Liver (tissue), 9 donors: ENCODE data around the gene MAPKAPK3. TPM values are rescaled to one million over a fixed set of nuclear protein-coding genes. Genes with fewer than 3 reads are reported as not detected.

Experiments
- DNase-seq: peaks from one replicate; pipeline ENCODE4 v3.0.0-alpha.2; 2017; ENCODE audit warnings: low spot score
- H3K27ac ChIP-seq, 2 donors: one replicate each; pipeline ENCODE4 v1.7.0; 2013; ENCODE audit warnings: inconsistent platforms in 2 of 2, low read length in 2 of 2, control low read depth in 1 of 2, low read depth in 1 of 2, mild to moderate bottlenecking in 1 of 2
- H3K27me3 ChIP-seq, 4 donors: one replicate each; pipeline versions ENCODE4 v1.6.1 to v1.7.0; 2013; ENCODE audit warnings: low read length in 3 of 4, inconsistent platforms in 1 of 4, mild to moderate bottlenecking in 1 of 4, moderate library complexity in 1 of 4; ENCODE audit not compliant: control insufficient read depth in 4 of 4, insufficient read depth in 4 of 4
- H3K36me3 ChIP-seq, 4 donors: one replicate each; pipeline versions ENCODE4 v1.6.1 to v1.7.0; 2013; ENCODE audit warnings: low read length in 3 of 4, mild to moderate bottlenecking in 3 of 4, low read depth in 1 of 4, moderate library complexity in 1 of 4; ENCODE audit not compliant: control insufficient read depth in 4 of 4, insufficient read depth in 3 of 4
- H3K4me1 ChIP-seq, 4 donors: one replicate each; pipeline versions ENCODE4 v1.6.1 to v1.7.0; 2013; ENCODE audit warnings: low read length in 3 of 4, mild to moderate bottlenecking in 3 of 4, moderate library complexity in 1 of 4; ENCODE audit not compliant: control insufficient read depth in 4 of 4, insufficient read depth in 4 of 4
- H3K4me3 ChIP-seq, 3 donors: one replicate each; pipeline versions ENCODE4 v1.6.1 to v1.7.0; 2013; ENCODE audit warnings: low read length in 3 of 3, control low read depth in 1 of 3, low read depth in 1 of 3, mild to moderate bottlenecking in 1 of 3
- H3K9ac ChIP-seq, 2 donors: one replicate each; pipeline ENCODE4 v1.7.0; 2013; ENCODE audit warnings: low read length in 2 of 2, mild to moderate bottlenecking in 2 of 2, moderate library complexity in 2 of 2, control low read depth in 1 of 2, low read depth in 1 of 2
- H3K9me3 ChIP-seq, 4 donors: one replicate each; pipeline versions ENCODE4 v1.6.1 to v1.7.0; 2013; ENCODE audit warnings: low read length in 3 of 4; ENCODE audit not compliant: control insufficient read depth in 4 of 4
- EGR1 ChIP-seq, 2 donors: IDR thresholded peaks; 2 replicates each; pipeline ENCODE4 v1.6.1; 2016 to 2018; ENCODE audit warnings: antibody characterized with exemption in 2 of 2, low read depth in 2 of 2
- FOXA1 ChIP-seq: IDR thresholded peaks from 2 replicates; pipeline ENCODE4 v1.6.1; 2016; ENCODE audit warnings: antibody characterized with exemption
- FOXA2 ChIP-seq: IDR thresholded peaks from 2 replicates; pipeline ENCODE4 v1.6.1; 2016; ENCODE audit warnings: antibody characterized with exemption
- GABPA ChIP-seq, 2 donors: IDR thresholded peaks in 1 of 2; conservative IDR thresholded peaks in 1 of 2; 2 replicates each; pipeline ENCODE4 v1.6.1; 2016; ENCODE audit warnings: antibody characterized with exemption in 2 of 2, mild to moderate bottlenecking in 1 of 2, moderate library complexity in 1 of 2
- HNF4A ChIP-seq, 2 donors: conservative IDR thresholded peaks; 2 replicates each; pipeline ENCODE4 v1.6.1; 2016; ENCODE audit warnings: antibody characterized with exemption in 2 of 2, mild to moderate bottlenecking in 2 of 2
- HNF4G ChIP-seq: IDR thresholded peaks from 2 replicates; pipeline ENCODE4 v1.6.1; 2016; ENCODE audit warnings: antibody characterized with exemption
- JUND ChIP-seq, 2 donors: IDR thresholded peaks; 2 replicates each; pipeline ENCODE4 v1.6.1; 2016; ENCODE audit warnings: antibody characterized with exemption in 2 of 2
- NR2F2 ChIP-seq: IDR thresholded peaks from 2 replicates; pipeline ENCODE4 v1.6.1; 2016; ENCODE audit warnings: antibody characterized with exemption
- RAD21 ChIP-seq, 2 donors: IDR thresholded peaks; 2 replicates each; pipeline ENCODE4 v1.6.1; 2016; ENCODE audit warnings: antibody characterized with exemption in 2 of 2, mild to moderate bottlenecking in 2 of 2
- RXRA ChIP-seq, 2 donors: IDR thresholded peaks; 2 replicates each; pipeline ENCODE4 v1.6.1; 2017 to 2018; ENCODE audit warnings: antibody characterized with exemption in 2 of 2, mild to moderate bottlenecking in 1 of 2
- SP1 ChIP-seq: IDR thresholded peaks from 2 replicates; pipeline ENCODE4 v1.6.1; 2018; ENCODE audit warnings: antibody characterized with exemption, mild to moderate bottlenecking
- TAF1 ChIP-seq: conservative IDR thresholded peaks from 2 replicates; pipeline ENCODE4 v1.6.1; 2016; ENCODE audit warnings: antibody characterized with exemption, mild to moderate bottlenecking
- YY1 ChIP-seq: IDR thresholded peaks from 2 replicates; pipeline ENCODE4 v1.6.1; 2016; ENCODE audit warnings: antibody characterized with exemption, mild to moderate bottlenecking
- WGBS: extraction: QIAGEN DNeasy Blood & Tissue Kit; methylation state at CpG from one replicate; pipeline ENCODE4 v1.1.7; 2013; 5-methylcytosine and 5-hydroxymethylcytosine counted together
- polyA plus RNA-seq, 2 donors: library from polyadenylated mRNA; stranded (reverse) in 1 of 2; unstranded in 1 of 2; fragments of 200-250 nt in 1 of 2; fragments of >200 nt in 1 of 2; fragmentation: Nextera tagmentation in 1 of 2; extraction: Ambion mirVana in 1 of 2; gene quantifications; one replicate each; pipeline versions ENCODE4 v1.2.1 to v1.2.3, GENCODE V29; 2013 to 2015
- total RNA-seq, 2 donors: library from RNA; depleted of rRNA; stranded (reverse); fragments of >200 nt; gene quantifications; one replicate each; pipeline ENCODE4 v1.2.3, GENCODE V29; 2014
- TF ChIP-seq, protein P1 (sequence below): IDR thresholded peaks from 2 replicates; pipeline ENCODE4 v1.6.1; 2016; ENCODE audit warnings: antibody characterized with exemption
- TF ChIP-seq, protein P2 (sequence below): IDR thresholded peaks from 2 replicates; pipeline ENCODE4 v1.6.1; 2016; ENCODE audit warnings: antibody characterized with exemption
- TF ChIP-seq, protein P3 (sequence below): IDR thresholded peaks from 2 replicates; pipeline ENCODE4 v1.6.1; 2016; ENCODE audit warnings: antibody characterized with exemption
- TF ChIP-seq, protein P4 (sequence below): fragments of 150-350 bp; IDR thresholded peaks from 2 replicates; pipeline ENCODE4 v1.5.1; 2017; ENCODE audit warnings: improper control_type of control experiment, low read depth, low read length; ENCODE audit not compliant: missing input control
- TF ChIP-seq, protein P5 (sequence below): IDR thresholded peaks from 2 replicates; pipeline ENCODE4 v1.6.1; 2016; ENCODE audit warnings: antibody characterized with exemption, mild to moderate bottlenecking
- donor health status: healthy.
- donor health status: healthy.
- donor health status: healthy.
- donor health status: healthy.
- donor health status: healthy.

MAPKAPK3 gene
- total and polyA plus RNA-seq, 4 donors, result 13.9 to 32.9 (median 19.0) TPM

DNA sequence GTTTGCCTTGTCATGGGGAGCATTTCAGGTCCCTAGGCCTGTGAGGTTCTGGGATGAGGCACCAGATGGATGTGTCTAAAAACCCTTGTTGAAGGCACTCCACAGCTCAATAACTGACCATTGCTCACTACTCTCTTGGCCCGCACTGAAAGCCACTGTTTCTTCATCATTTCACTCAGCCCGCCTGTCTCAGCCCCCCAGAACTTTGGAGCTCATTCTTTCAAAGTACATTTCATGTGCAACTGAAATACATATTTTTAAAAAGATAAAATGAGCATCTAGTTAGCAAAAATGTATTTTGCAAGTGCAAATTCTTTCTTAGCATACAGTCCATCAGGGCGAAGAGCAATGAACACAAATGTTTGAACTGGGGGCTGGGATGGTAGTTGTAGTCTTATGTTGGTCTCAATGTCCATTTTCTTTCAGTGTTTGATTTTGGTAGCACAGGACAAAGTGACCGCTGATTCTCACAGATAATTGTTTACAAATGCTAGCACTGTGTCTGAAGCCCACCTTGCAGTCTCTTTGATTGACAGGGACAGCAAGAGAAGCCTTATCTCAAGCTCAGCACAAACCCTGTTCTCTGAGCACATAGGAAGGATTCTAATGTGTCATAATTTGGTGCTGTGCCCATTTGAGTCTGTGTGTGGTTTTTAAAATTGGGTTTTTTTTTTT lies 28.1 kb upstream of the MAPKAPK3 start:
- peak overlapping the region; percentile 36 to 47 for H3K9ac ChIP-seq
- no peaks in the 10 kb centered on the region for H3K9me3 ChIP-seq
- no peak overlapping the region for H3K4me3 ChIP-seq
- H3K4me1 ChIP-seq, result peaks cover 41 to 88% (median 82%) of the 10 kb centered on the region in 4 donors
- no peak for TF ChIP-seq TAF1
- no peak for TF ChIP-seq GABPA (IDR thresholded peaks at IDR 0.05 in 1 of 2, conservative IDR thresholded peaks at IDR 0.05 in 1 of 2)
- TF ChIP-seq EGR1 (IDR thresholded peaks at IDR 0.05; ENCODE audit: low read depth in 2 of 2), result no peak
- peak; percentile 91 for TF ChIP-seq SP1
- TF ChIP-seq, protein P1, sequence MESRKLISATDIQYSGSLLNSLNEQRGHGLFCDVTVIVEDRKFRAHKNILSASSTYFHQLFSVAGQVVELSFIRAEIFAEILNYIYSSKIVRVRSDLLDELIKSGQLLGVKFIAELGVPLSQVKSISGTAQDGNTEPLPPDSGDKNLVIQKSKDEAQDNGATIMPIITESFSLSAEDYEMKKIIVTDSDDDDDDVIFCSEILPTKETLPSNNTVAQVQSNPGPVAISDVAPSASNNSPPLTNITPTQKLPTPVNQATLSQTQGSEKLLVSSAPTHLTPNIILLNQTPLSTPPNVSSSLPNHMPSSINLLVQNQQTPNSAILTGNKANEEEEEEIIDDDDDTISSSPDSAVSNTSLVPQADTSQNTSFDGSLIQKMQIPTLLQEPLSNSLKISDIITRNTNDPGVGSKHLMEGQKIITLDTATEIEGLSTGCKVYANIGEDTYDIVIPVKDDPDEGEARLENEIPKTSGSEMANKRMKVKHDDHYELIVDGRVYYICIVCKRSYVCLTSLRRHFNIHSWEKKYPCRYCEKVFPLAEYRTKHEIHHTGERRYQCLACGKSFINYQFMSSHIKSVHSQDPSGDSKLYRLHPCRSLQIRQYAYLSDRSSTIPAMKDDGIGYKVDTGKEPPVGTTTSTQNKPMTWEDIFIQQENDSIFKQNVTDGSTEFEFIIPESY, result peak; percentile 38
- peak; percentile 42 to 79 for TF ChIP-seq RXRA (IDR thresholded peaks at IDR 0.05)
- TF ChIP-seq, protein P2, sequence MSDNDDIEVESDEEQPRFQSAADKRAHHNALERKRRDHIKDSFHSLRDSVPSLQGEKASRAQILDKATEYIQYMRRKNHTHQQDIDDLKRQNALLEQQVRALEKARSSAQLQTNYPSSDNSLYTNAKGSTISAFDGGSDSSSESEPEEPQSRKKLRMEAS, result peak; percentile 51
- peak; percentile 81 for TF ChIP-seq YY1
- no peak for TF ChIP-seq NR2F2
- peak in 1 of 2 donors; percentile 46 for TF ChIP-seq RAD21 (IDR thresholded peaks at IDR 0.05)
- peak; percentile 90 to 92 for TF ChIP-seq HNF4A (conservative IDR thresholded peaks at IDR 0.05)
- peak in 1 of 2 donors; percentile 21 for TF ChIP-seq JUND (IDR thresholded peaks at IDR 0.05)
- TF ChIP-seq HNF4G, result peak; percentile 83
- TF ChIP-seq, protein P3, sequence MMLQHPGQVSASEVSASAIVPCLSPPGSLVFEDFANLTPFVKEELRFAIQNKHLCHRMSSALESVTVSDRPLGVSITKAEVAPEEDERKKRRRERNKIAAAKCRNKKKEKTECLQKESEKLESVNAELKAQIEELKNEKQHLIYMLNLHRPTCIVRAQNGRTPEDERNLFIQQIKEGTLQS, result no peak
- TF ChIP-seq FOXA1, result no peak
- TF ChIP-seq, protein P4, sequence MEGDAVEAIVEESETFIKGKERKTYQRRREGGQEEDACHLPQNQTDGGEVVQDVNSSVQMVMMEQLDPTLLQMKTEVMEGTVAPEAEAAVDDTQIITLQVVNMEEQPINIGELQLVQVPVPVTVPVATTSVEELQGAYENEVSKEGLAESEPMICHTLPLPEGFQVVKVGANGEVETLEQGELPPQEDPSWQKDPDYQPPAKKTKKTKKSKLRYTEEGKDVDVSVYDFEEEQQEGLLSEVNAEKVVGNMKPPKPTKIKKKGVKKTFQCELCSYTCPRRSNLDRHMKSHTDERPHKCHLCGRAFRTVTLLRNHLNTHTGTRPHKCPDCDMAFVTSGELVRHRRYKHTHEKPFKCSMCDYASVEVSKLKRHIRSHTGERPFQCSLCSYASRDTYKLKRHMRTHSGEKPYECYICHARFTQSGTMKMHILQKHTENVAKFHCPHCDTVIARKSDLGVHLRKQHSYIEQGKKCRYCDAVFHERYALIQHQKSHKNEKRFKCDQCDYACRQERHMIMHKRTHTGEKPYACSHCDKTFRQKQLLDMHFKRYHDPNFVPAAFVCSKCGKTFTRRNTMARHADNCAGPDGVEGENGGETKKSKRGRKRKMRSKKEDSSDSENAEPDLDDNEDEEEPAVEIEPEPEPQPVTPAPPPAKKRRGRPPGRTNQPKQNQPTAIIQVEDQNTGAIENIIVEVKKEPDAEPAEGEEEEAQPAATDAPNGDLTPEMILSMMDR, result no peak
- TF ChIP-seq, protein P5, sequence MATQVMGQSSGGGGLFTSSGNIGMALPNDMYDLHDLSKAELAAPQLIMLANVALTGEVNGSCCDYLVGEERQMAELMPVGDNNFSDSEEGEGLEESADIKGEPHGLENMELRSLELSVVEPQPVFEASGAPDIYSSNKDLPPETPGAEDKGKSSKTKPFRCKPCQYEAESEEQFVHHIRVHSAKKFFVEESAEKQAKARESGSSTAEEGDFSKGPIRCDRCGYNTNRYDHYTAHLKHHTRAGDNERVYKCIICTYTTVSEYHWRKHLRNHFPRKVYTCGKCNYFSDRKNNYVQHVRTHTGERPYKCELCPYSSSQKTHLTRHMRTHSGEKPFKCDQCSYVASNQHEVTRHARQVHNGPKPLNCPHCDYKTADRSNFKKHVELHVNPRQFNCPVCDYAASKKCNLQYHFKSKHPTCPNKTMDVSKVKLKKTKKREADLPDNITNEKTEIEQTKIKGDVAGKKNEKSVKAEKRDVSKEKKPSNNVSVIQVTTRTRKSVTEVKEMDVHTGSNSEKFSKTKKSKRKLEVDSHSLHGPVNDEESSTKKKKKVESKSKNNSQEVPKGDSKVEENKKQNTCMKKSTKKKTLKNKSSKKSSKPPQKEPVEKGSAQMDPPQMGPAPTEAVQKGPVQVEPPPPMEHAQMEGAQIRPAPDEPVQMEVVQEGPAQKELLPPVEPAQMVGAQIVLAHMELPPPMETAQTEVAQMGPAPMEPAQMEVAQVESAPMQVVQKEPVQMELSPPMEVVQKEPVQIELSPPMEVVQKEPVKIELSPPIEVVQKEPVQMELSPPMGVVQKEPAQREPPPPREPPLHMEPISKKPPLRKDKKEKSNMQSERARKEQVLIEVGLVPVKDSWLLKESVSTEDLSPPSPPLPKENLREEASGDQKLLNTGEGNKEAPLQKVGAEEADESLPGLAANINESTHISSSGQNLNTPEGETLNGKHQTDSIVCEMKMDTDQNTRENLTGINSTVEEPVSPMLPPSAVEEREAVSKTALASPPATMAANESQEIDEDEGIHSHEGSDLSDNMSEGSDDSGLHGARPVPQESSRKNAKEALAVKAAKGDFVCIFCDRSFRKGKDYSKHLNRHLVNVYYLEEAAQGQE, result no peak
- TF ChIP-seq FOXA2, result no peak
- 34% methylated on average over 4 of the region's 4 CpGs for WGBS
- peak overlapping the region; percentile 68 to 73 for H3K27ac ChIP-seq
- no peak for DNase-seq
- no peaks in the 10 kb centered on the region for H3K27me3 ChIP-seq
- H3K36me3 ChIP-seq, result no peaks in the 10 kb centered on the region
